HepG2 (cell line): ENCODE measurements around the gene PANK1. TPM values are rescaled to one million over a fixed set of nuclear protein-coding genes. Genes with fewer than 3 reads are reported as not detected.

ENCODE experiments used
- CAMTA2 ChIP-seq: sonication (generic); formaldehyde crosslinking; IDR thresholded peaks from 2 replicates; pipeline ENCODE4 v1.4.0; 2020; ENCODE audit warnings: mild to moderate bottlenecking, missing genetic modification reagents, borderline replicate concordance
- EED ChIP-seq: sonication (generic); formaldehyde crosslinking; IDR thresholded peaks from 2 replicates; pipeline ENCODE4 v1.5.0; 2020; ENCODE audit warnings: mild to moderate bottlenecking, missing genetic modification reagents
- FOSL1 ChIP-seq: sonication (generic); formaldehyde crosslinking; IDR thresholded peaks from 2 replicates; pipeline ENCODE4 v1.9.0; 2021; ENCODE audit warnings: missing genetic modification reagents, borderline replicate concordance
- GLI4 ChIP-seq: sonication (generic); formaldehyde crosslinking; IDR thresholded peaks from 2 replicates; pipeline ENCODE4 v1.5.1; 2020; ENCODE audit warnings: missing genetic modification reagents, mild to moderate bottlenecking, moderate library complexity, borderline replicate concordance
- HDAC6 ChIP-seq: fragments of 200-600 bp; sonication (generic); IDR thresholded peaks from 2 replicates; pipeline ENCODE4 v1.7.0; 2017; ENCODE audit warnings: mild to moderate bottlenecking, antibody characterized with exemption, low read length, low read depth
- HMGA1 ChIP-seq: sonication (generic); formaldehyde crosslinking; conservative IDR thresholded peaks from 2 replicates; pipeline ENCODE4 v1.4.0; 2020; ENCODE audit warnings: missing genetic modification reagents
- IKZF1 ChIP-seq: fragments of 450-650 bp; IDR thresholded peaks from 2 replicates; pipeline ENCODE4 v1.7.1; 2016
- MIER2 ChIP-seq: IDR thresholded peaks from 2 replicates; pipeline ENCODE4 v1.6.1; 2016; ENCODE audit warnings: missing biosample characterization, missing genetic modification reagents
- NFIB ChIP-seq: sonication (generic); formaldehyde crosslinking; IDR thresholded peaks from 2 replicates; pipeline ENCODE4 v1.9.0; 2021; ENCODE audit warnings: missing genetic modification reagents, mild to moderate bottlenecking, borderline replicate concordance
- PITX1 ChIP-seq: sonication (generic); formaldehyde crosslinking; IDR thresholded peaks from 2 replicates; pipeline ENCODE4 v1.5.1; 2020; ENCODE audit warnings: mild to moderate bottlenecking, missing genetic modification reagents
- RXRA ChIP-seq: sonication (generic); formaldehyde crosslinking; IDR thresholded peaks from 2 replicates; pipeline ENCODE4 v1.5.1; 2020; ENCODE audit warnings: missing genetic modification reagents
- SP2 ChIP-seq: sonication (generic); formaldehyde crosslinking; IDR thresholded peaks from 2 replicates; pipeline ENCODE4 v1.5.1; 2020; ENCODE audit warnings: mild to moderate bottlenecking, missing genetic modification reagents
- TSC22D2 ChIP-seq: sonication (generic); formaldehyde crosslinking; IDR thresholded peaks from 2 replicates; pipeline ENCODE4 v1.5.1; 2020; ENCODE audit warnings: missing genetic modification reagents, mild to moderate bottlenecking, borderline replicate concordance
- ZBTB39 ChIP-seq: sonication (generic); formaldehyde crosslinking; IDR thresholded peaks from 2 replicates; pipeline ENCODE4 v1.5.0; 2020; ENCODE audit warnings: missing genetic modification reagents
- ZC3H13 ChIP-seq: sonication (generic); formaldehyde crosslinking; IDR thresholded peaks from 2 replicates; pipeline ENCODE4 v1.8.1; 2023; ENCODE audit warnings: mild to moderate bottlenecking, missing genetic modification reagents, moderate library complexity
- ZNF124 ChIP-seq: sonication (generic); formaldehyde crosslinking; IDR thresholded peaks from 2 replicates; pipeline ENCODE4 v1.4.0; 2020; ENCODE audit warnings: missing genetic modification reagents
- ZNF235 ChIP-seq: sonication (generic); formaldehyde crosslinking; IDR thresholded peaks from 2 replicates; pipeline ENCODE4 v1.8.1; 2023; ENCODE audit warnings: mild to moderate bottlenecking, missing genetic modification reagents, borderline replicate concordance
- ZNF430 ChIP-seq: sonication (generic); formaldehyde crosslinking; IDR thresholded peaks from 2 replicates; pipeline ENCODE4 v1.9.0; 2021; ENCODE audit warnings: mild to moderate bottlenecking, missing genetic modification reagents
- ZNF44 ChIP-seq: sonication (generic); formaldehyde crosslinking; IDR thresholded peaks from 2 replicates; pipeline ENCODE4 v1.5.1; 2020; ENCODE audit warnings: mild to moderate bottlenecking, missing genetic modification reagents
- ZNF484 ChIP-seq: sonication (generic); formaldehyde crosslinking; IDR thresholded peaks from 2 replicates; pipeline ENCODE4 v1.5.1; 2020; ENCODE audit warnings: mild to moderate bottlenecking, low read depth, missing genetic modification reagents, borderline replicate concordance
- ZNF510 ChIP-seq: sonication (generic); formaldehyde crosslinking; IDR thresholded peaks from 2 replicates; pipeline ENCODE4 v1.4.0; 2020; ENCODE audit warnings: low read depth, mild to moderate bottlenecking, missing genetic modification reagents
- ZNF512 ChIP-seq: sonication (generic); formaldehyde crosslinking; IDR thresholded peaks from 2 replicates; pipeline ENCODE4 v1.4.0; 2020; ENCODE audit warnings: mild to moderate bottlenecking, missing genetic modification reagents
- ZNF546 ChIP-seq: sonication (generic); formaldehyde crosslinking; conservative IDR thresholded peaks from 2 replicates; pipeline ENCODE4 v1.8.1; 2023; ENCODE audit warnings: mild to moderate bottlenecking, missing genetic modification reagents
- ZNF567 ChIP-seq: sonication (generic); formaldehyde crosslinking; IDR thresholded peaks from 2 replicates; pipeline ENCODE4 v1.8.1; 2023; ENCODE audit warnings: mild to moderate bottlenecking, missing genetic modification reagents, borderline replicate concordance
- ZNF607 ChIP-seq: sonication (generic); formaldehyde crosslinking; IDR thresholded peaks from 2 replicates; pipeline ENCODE4 v1.5.1; 2020; ENCODE audit warnings: missing genetic modification reagents, mild to moderate bottlenecking, borderline replicate concordance
- ZNF615 ChIP-seq: sonication (generic); formaldehyde crosslinking; IDR thresholded peaks from 2 replicates; pipeline ENCODE4 v1.5.0; 2020; ENCODE audit warnings: mild to moderate bottlenecking, missing genetic modification reagents, borderline replicate concordance
- ZNF629 ChIP-seq: sonication (generic); formaldehyde crosslinking; conservative IDR thresholded peaks from 2 replicates; pipeline ENCODE4 v1.5.0; 2020; ENCODE audit warnings: missing genetic modification reagents
- ZNF740 ChIP-seq: sonication (generic); formaldehyde crosslinking; IDR thresholded peaks from 2 replicates; pipeline ENCODE4 v1.4.0; 2020; ENCODE audit warnings: missing genetic modification reagents
- ZNF780A ChIP-seq: sonication (generic); formaldehyde crosslinking; IDR thresholded peaks from 2 replicates; pipeline ENCODE4 v1.8.0; 2022; ENCODE audit warnings: mild to moderate bottlenecking, missing genetic modification reagents, moderate library complexity
- ZSCAN25 ChIP-seq: sonication (generic); formaldehyde crosslinking; IDR thresholded peaks from 2 replicates; pipeline ENCODE4 v1.8.0; 2022; ENCODE audit warnings: mild to moderate bottlenecking, missing genetic modification reagents
- polyA plus RNA-seq, 8 experiments: library from polyadenylated mRNA; depleted of rRNA in 3 of 8; stranded (reverse) in 7 of 8; unstranded in 1 of 8; fragments of >200 nt; fragmentation: Illumina TruSeq in 4 of 8; extraction: Trizol in 4 of 8; gene quantifications; 2 replicates each; pipeline versions ENCODE4 v1.2.1 to v1.2.3, GENCODE V29; 2011 to 2016; ENCODE audit warnings: low read depth in 4 of 8, missing spikeins in 1 of 8, mixed read lengths in 1 of 8; ENCODE audit not compliant: insufficient read depth in 1 of 8
- total RNA-seq, 5 experiments: library from RNA; depleted of rRNA; stranded (reverse); fragments of >200 nt; fragmentation: Illumina TruSeq; extraction: Trizol; gene quantifications; 2 replicates each; pipeline ENCODE4 v1.2.3, GENCODE V29; 2016; ENCODE audit warnings: low read depth in 1 of 5

The PANK1 gene
- total and polyA plus RNA-seq, 2 of the 13 experiments (the other 11 are each of a cell fraction or from before 2014, with no cell fraction given): 18.2 to 33.3 TPM

GRCh38 chr10:89645742-89646172, 715 bp upstream of the PANK1 start (continued):
- TF ChIP-seq ZNF484: no peak
- TF ChIP-seq RXRA (CRISPR knock-in tag): no peak; the same call in 1 of the 2 replicates
- no peak for TF ChIP-seq HDAC6
- TF ChIP-seq MIER2 (CRISPR knock-in tag): peak; percentile 27; the same call in 1 of the 2 replicates
- TF ChIP-seq ZC3H13 (CRISPR knock-in tag): no peak
- TF ChIP-seq SP2: no peak
- no peak for TF ChIP-seq CAMTA2
- no peak for TF ChIP-seq IKZF1
- TF ChIP-seq ZNF615 (CRISPR knock-in tag): 0 out of 2 replicates have a peak, but pooled peaks have one; percentile 46
- no peak for TF ChIP-seq ZNF510 (CRISPR knock-in tag)
- TF ChIP-seq ZNF629 (CRISPR knock-in tag): peak; percentile 68
- no peak for TF ChIP-seq ZSCAN25 (CRISPR knock-in tag)
- TF ChIP-seq FOSL1 (CRISPR knock-in tag): no peak
- TF ChIP-seq HMGA1 (CRISPR knock-in tag): no peak
- TF ChIP-seq ZNF607: no peak
- TF ChIP-seq PITX1 (CRISPR knock-in tag): peak; percentile 69
- no peak for TF ChIP-seq ZNF430 (CRISPR knock-in tag)
- no peak for TF ChIP-seq GLI4 (CRISPR knock-in tag)
- TF ChIP-seq ZNF546: no peak
- no peak for TF ChIP-seq ZNF512 (CRISPR knock-in tag)
- no peak for TF ChIP-seq ZNF44 (CRISPR knock-in tag)
- TF ChIP-seq ZBTB39 (CRISPR knock-in tag): peak; percentile 98
- no peak for TF ChIP-seq NFIB (CRISPR knock-in tag)
- 0 out of 2 replicates have a peak, but pooled peaks have one; percentile 32 for TF ChIP-seq ZNF567 (CRISPR knock-in tag)
- TF ChIP-seq ZNF124 (CRISPR knock-in tag): no peak
- no peak for TF ChIP-seq ZNF780A (CRISPR knock-in tag)
- peak; percentile 64; the same call in 1 of the 2 replicates for TF ChIP-seq ZNF235 (CRISPR knock-in tag)
- no peak for TF ChIP-seq EED
- TF ChIP-seq ZNF740 (CRISPR knock-in tag): no peak
- no peak for TF ChIP-seq TSC22D2 (CRISPR knock-in tag)
